GM19025 (cell line): ENCODE measurements around the gene OBP2A.

Experiments used
- ATAC-seq: cut with Tn5 transposase; IDR thresholded peaks from one replicate; pipeline ENCODE4 v1.9.1; 2021; ENCODE audit warnings: mild to moderate bottlenecking, low read depth, moderate library complexity; ENCODE audit not compliant: unreplicated experiment

OBP2A gene

GRCh38 chr9:135572233-135572632 is 26.3 kb downstream of the OBP2A start:
- ATAC-seq = no peak

DNA sequence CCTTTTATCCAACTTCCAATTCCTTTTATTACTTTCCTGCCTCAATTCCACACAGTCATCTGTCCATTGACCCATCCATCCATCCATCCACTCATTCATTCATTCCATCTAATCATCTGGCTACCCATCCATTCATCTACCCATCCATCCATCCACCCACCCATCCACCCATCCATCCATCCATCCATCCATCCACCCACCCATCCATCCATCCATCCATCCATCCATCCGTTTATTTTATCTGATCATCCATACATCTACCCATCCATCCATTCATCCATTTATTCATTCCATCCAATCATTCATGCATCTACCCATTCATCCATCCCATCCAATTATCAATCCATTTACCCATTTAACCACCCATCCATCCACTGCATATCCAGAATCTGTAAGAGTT is 27.2 kb downstream of the OBP2A start:
- no peak for ATAC-seq

- ATAC-seq = no peak
These were observed 28.4 kb downstream of the OBP2A start for GRCh38 chr9:135574331-135574730.

DNA sequence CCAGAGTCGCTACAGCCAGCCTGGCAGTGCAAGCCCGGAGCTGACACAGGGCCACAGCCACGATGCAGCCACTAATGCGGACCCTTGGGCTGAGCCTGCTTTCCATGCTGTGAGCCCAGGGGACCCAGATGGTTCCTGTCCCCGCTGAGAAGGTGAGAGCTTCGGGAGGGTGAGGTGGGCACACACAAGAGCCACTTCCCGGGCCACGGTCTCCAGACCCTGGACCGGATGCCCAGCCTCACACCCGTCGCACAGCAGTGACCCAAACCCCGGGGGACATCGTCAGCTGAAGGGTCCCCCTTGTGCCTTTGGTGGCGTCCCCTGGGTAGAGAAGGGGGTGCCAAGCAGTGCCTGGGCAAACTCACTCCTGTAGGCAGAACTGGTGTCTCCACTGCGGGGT is 29.0 kb downstream of the OBP2A start:
- ATAC-seq = no peak

GRCh38 chr9:135575995-135576631 is 30.2 kb downstream of the OBP2A start:
- ATAC-seq = no peak

DNA sequence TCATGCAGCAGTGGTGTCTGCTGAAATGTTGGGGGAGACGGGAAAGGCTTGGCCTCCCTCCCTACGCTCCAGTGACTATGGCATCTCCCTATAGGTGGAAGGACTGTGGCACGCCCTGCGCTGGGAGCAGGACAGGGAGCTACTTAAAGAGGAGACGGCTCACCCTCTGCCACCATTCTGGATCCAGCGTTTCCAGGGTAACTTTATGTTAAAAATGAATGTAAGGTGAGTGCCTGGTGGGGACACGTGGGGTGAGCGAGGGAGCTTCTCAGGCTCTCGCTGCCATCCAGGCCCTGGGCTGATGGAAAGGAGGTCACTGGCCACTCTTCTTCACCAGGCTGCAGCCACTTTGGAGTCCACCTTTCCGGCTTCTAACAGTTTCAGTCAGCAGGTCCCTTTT is 31.3 kb downstream of the OBP2A start:
- no peak for ATAC-seq

DNA sequence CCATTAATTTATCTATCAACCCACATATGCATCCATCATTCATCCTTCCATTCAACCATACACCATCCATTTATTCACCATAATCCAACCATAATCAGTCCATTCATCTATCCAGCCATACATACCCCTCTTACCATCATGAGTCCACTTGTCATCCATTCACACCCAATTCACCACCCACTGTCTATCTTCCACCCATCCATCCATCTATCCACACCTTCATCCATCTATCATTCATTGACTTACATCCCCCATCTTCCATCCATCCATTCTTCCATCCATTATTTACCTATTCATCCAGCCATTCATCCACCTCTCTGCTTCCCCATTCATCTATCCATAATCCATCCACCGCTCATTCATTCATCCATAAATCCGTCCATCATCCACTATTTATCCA is 33.4 kb downstream of the OBP2A start:
- no peak for ATAC-seq

DNA sequence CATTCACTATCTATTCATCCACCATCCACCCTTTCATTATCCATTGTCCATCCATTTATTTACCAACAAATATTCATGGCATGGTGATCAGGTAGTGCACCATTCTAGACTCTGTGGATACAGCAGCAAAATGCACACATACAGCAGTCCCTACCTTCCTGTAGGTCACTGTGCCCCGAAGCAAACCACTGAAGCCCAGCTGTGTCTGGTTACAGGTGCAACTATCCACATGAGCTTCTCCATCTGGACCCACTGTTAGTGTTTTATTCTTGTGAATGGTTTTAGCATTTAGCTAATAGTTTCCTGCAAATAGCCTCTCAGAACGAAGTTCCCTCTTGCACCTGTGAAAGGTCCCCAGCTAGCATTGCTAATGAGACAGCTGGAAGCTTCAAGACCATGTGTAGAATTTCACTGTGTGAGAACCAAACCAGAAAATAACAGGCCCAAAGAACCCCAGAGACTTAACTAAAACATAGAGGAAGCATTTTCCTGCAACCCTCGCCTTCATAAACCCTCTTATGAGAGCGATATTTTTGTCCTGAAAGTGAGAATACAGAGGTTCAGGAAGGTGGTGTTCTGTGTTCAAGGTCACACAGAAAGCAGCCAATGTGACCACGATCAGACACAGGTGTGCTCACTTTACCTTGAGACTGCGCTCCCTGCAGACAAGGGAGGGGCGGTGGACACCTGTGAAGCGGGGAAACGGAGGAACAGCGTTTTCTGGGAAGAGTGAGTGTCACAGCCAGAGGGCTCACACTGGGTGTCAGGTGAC is 34.1 kb downstream of the OBP2A start:
- no peak for ATAC-seq

- ATAC-seq = no peak
These were observed 34.9 kb downstream of the OBP2A start for GRCh38 chr9:135580664-135581380.

- no peak for ATAC-seq
These were observed 35.9 kb downstream of the OBP2A start for GRCh38 chr9:135581636-135582426.

GRCh38 chr9:135582541-135582940 is 36.6 kb downstream of the OBP2A start:
- no peak for ATAC-seq

- ATAC-seq = no peak
These were observed 37.2 kb downstream of the OBP2A start for GRCh38 chr9:135582966-135583687.

DNA sequence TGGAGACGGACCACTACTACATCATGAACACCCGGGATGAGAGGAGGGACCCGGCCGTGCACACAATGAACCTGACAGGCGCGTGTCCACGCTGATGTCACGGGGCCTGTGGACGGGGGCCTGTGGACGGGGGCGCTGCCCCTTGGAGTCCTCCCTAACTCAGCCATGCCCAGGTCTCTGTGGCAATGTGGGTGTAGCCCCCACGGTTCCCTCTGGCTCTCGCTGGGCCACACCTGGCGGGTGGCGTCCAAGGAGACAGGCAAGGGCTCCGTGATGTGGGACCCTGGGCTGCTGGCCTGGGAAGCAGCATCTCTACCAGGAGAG is 37.7 kb downstream of the OBP2A start:
- ATAC-seq = no peak

GRCh38 chr9:135584371-135584770 is 38.4 kb downstream of the OBP2A start:
- no peak for ATAC-seq

GRCh38 chr9:135584934-135585333 is 39.0 kb downstream of the OBP2A start:
- no peak for ATAC-seq

DNA sequence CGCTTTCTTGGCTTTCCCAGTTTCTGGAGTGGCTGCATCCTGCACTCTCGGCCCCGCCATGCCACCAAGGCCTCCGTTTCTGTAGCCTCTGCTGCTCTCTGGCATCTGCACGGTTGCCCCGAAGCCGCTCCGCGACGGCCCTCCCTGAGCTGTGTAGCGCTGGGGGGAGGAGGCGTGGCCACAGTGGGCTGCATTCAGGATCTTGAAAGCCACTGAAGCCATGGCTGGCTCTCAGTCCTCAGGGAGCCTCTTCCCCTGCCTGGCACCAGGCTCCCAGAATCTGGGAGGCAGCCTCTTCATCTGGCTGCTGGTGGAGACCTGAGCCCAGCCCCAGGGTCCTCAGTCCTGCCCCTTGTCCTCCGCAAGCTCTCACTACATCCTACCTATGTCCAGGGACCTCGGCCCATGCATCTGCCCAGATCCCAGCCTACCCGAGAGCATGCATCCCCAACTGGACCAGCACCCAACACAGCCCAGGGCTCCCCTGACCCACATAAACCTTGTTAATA is 40.7 kb downstream of the OBP2A start:
- no peak for ATAC-seq

GRCh38 chr9:135587658-135588057 is 41.7 kb downstream of the OBP2A start:
- ATAC-seq = no peak

GRCh38 chr9:135588371-135588770 is 42.4 kb downstream of the OBP2A start:
- ATAC-seq = no peak

GRCh38 chr9:135588886-135589595 is 43.1 kb downstream of the OBP2A start:
- ATAC-seq = no peak
